ENCODE data around the gene OTOP1. TPM values are rescaled to one million over a fixed set of nuclear protein-coding genes. Genes with fewer than 3 reads are reported as not detected.
"Not testable (repeated sequence)": the region's sequence is repeated elsewhere in the genome, so short reads cannot be mapped to it uniquely, and the experiment has no call there.

The OTOP1 gene
- total RNA-seq, 1 donor from 2014 or later: not detected

- H3K4me1 Mint-ChIP-seq (ENCODE audit: unreplicated experiment): no peaks in the 10 kb centered on the region
- H3K27me3 Mint-ChIP-seq (ENCODE audit: unreplicated experiment): peaks cover 8% of the 10 kb centered on the region
- DNase-seq (ENCODE audit: low spot score): no peak
- no peak overlapping the region for H3K27ac Mint-ChIP-seq (ENCODE audit: unreplicated experiment)
- H3K4me3 Mint-ChIP-seq (ENCODE audit: unreplicated experiment): no peak overlapping the region
- no peak for TF ChIP-seq CTCF (IDR thresholded peaks at IDR 0.05; ENCODE audit: unreplicated experiment)
- no peaks in the 10 kb centered on the region for H3K9me3 Mint-ChIP-seq (ENCODE audit: unreplicated experiment)
- H3K36me3 Mint-ChIP-seq (ENCODE audit: low read depth, unreplicated experiment): no peaks in the 10 kb centered on the region
Observed at GRCh38 chr4:4195354-4195753, 31.4 kb downstream of the OTOP1 start.

GRCh38 chr4:4188557-4188956 lies 38.2 kb downstream of the OTOP1 start:
- not testable (repeated sequence) for H3K4me3 Mint-ChIP-seq (ENCODE audit: unreplicated experiment); H3K27me3 Mint-ChIP-seq (ENCODE audit: unreplicated experiment); H3K9me3 Mint-ChIP-seq (ENCODE audit: unreplicated experiment); H3K4me1 Mint-ChIP-seq (ENCODE audit: unreplicated experiment); H3K27ac Mint-ChIP-seq (ENCODE audit: unreplicated experiment); H3K36me3 Mint-ChIP-seq (ENCODE audit: low read depth, unreplicated experiment); DNase-seq (ENCODE audit: low spot score)

- no peak for DNase-seq (ENCODE audit: low spot score)
- Mint-ChIP-seq H3K36me3 (ENCODE audit: low read depth, unreplicated experiment) (no peaks in the 10 kb centered on the region), H3K4me3 (ENCODE audit: unreplicated experiment) (no peak overlapping the region), H3K27ac (ENCODE audit: unreplicated experiment) (no peak overlapping the region), H3K9me3 (ENCODE audit: unreplicated experiment) (no peaks in the 10 kb centered on the region), H3K4me1 (ENCODE audit: unreplicated experiment) (no peaks in the 10 kb centered on the region), H3K27me3 (ENCODE audit: unreplicated experiment) (no peaks in the 10 kb centered on the region)
- TF ChIP-seq CTCF (IDR thresholded peaks at IDR 0.05; ENCODE audit: unreplicated experiment): no peak
Observed at GRCh38 chr4:4185528-4185927, 41.2 kb downstream of the OTOP1 start.

GRCh38 chr4:4182835-4183568 lies 43.7 kb downstream of the OTOP1 start:
- H3K9me3 Mint-ChIP-seq (ENCODE audit: unreplicated experiment): no peaks in the 10 kb centered on the region

GRCh38 chr4:4170596-4171150 lies 56.1 kb downstream of the OTOP1 start:
- no peak overlapping the region for H3K4me3 Mint-ChIP-seq (ENCODE audit: unreplicated experiment)
- peaks cover 6% of the 10 kb centered on the region for H3K27me3 Mint-ChIP-seq (ENCODE audit: unreplicated experiment)
- no peak overlapping the region for H3K27ac Mint-ChIP-seq (ENCODE audit: unreplicated experiment)
- H3K36me3 Mint-ChIP-seq (ENCODE audit: low read depth, unreplicated experiment): no peaks in the 10 kb centered on the region
- DNase-seq (ENCODE audit: low spot score): no peak
- TF ChIP-seq CTCF (IDR thresholded peaks at IDR 0.05; ENCODE audit: unreplicated experiment): no peak
- H3K4me1 Mint-ChIP-seq (ENCODE audit: unreplicated experiment): no peaks in the 10 kb centered on the region
- H3K9me3 Mint-ChIP-seq (ENCODE audit: unreplicated experiment): no peaks in the 10 kb centered on the region

More at GRCh38 chr4:4182835-4183568, 43.7 kb downstream of the OTOP1 start:
- TF ChIP-seq CTCF (IDR thresholded peaks at IDR 0.05; ENCODE audit: unreplicated experiment): peak; percentile 96
- H3K36me3 Mint-ChIP-seq (ENCODE audit: low read depth, unreplicated experiment): no peaks in the 10 kb centered on the region
- H3K4me1 Mint-ChIP-seq (ENCODE audit: unreplicated experiment): no peaks in the 10 kb centered on the region
- no peak overlapping the region for H3K4me3 Mint-ChIP-seq (ENCODE audit: unreplicated experiment)
- H3K27me3 Mint-ChIP-seq (ENCODE audit: unreplicated experiment): no peaks in the 10 kb centered on the region
- H3K27ac Mint-ChIP-seq (ENCODE audit: unreplicated experiment): no peak overlapping the region
- peak; percentile 62 for DNase-seq (ENCODE audit: low spot score)

GRCh38 chr4:4167981-4168780 lies 58.5 kb downstream of the OTOP1 start:
- not testable (repeated sequence) for H3K4me1 Mint-ChIP-seq (ENCODE audit: unreplicated experiment); H3K27ac Mint-ChIP-seq (ENCODE audit: unreplicated experiment); H3K36me3 Mint-ChIP-seq (ENCODE audit: low read depth, unreplicated experiment); H3K4me3 Mint-ChIP-seq (ENCODE audit: unreplicated experiment); H3K27me3 Mint-ChIP-seq (ENCODE audit: unreplicated experiment); H3K9me3 Mint-ChIP-seq (ENCODE audit: unreplicated experiment); DNase-seq (ENCODE audit: low spot score)

GRCh38 chr4:4166986-4167385 lies 59.7 kb downstream of the OTOP1 start:
- H3K4me1 Mint-ChIP-seq (ENCODE audit: unreplicated experiment); H3K9me3 Mint-ChIP-seq (ENCODE audit: unreplicated experiment); H3K4me3 Mint-ChIP-seq (ENCODE audit: unreplicated experiment); H3K27ac Mint-ChIP-seq (ENCODE audit: unreplicated experiment); H3K36me3 Mint-ChIP-seq (ENCODE audit: low read depth, unreplicated experiment); DNase-seq (ENCODE audit: low spot score); H3K27me3 Mint-ChIP-seq (ENCODE audit: unreplicated experiment): not testable (repeated sequence)

Data from endothelial cell (in vitro differentiated cells).